Measurements from ENCODE around the gene SLC9A8.

The SLC9A8 gene

GRCh38 chr20:49786196-49786595 lies 26.4 kb upstream of the SLC9A8 start:
- H3K4me2 ChIP-seq (ENCODE audit: low read depth, low read length, poor library complexity, severe bottlenecking), result peak overlapping the region; percentile 86
- H3K9ac ChIP-seq (ENCODE audit: low read length), result peak overlapping the region; percentile 53
- no peaks in the 10 kb centered on the region for H4K20me1 ChIP-seq (ENCODE audit: low read depth, low read length)
- H3K27ac ChIP-seq (ENCODE audit: low read depth, low read length), result peak overlapping the region; percentile 98
- no peaks in the 10 kb centered on the region for H3K27me3 ChIP-seq (ENCODE audit: low read length)
- H3K9me3 ChIP-seq (ENCODE audit: insufficient read depth, low read length), result no peaks in the 10 kb centered on the region
- H3K9me2 ChIP-seq (replicated peaks; ENCODE audit: insufficient read depth, low read length), result no peaks in the 10 kb centered on the region
- H2AFZ ChIP-seq (ENCODE audit: low read depth, low read length, severe bottlenecking), result peak overlapping the region; percentile 33
- TF ChIP-seq CTCF (IDR thresholded peaks at IDR 0.05; ENCODE audit: insufficient read depth, low read length, poor library complexity, severe bottlenecking) (no peak), EZH2phosphoT487 (conservative IDR thresholded peaks at IDR 0.05; ENCODE audit: low read length) (no peak)
- H3F3A ChIP-seq (ENCODE audit: insufficient read depth), result peaks cover 36% of the 10 kb centered on the region
- H3K4me3 ChIP-seq (ENCODE audit: insufficient read depth, low read length, poor library complexity, severe bottlenecking), result peak overlapping the region; percentile 38
- H3K79me2 ChIP-seq (ENCODE audit: insufficient read depth, low read length), result no peaks in the 10 kb centered on the region
- no peaks in the 10 kb centered on the region for H3K36me3 ChIP-seq (ENCODE audit: low read length)

- no peak overlapping the region for H3K4me3 ChIP-seq (ENCODE audit: insufficient read depth, low read length, poor library complexity, severe bottlenecking)
- H2AFZ ChIP-seq (ENCODE audit: low read depth, low read length, severe bottlenecking), result no peak overlapping the region
- peak overlapping the region; percentile 86 for H3K4me2 ChIP-seq (ENCODE audit: low read depth, low read length, poor library complexity, severe bottlenecking)
- peaks cover 34% of the 10 kb centered on the region for H3F3A ChIP-seq (ENCODE audit: insufficient read depth)
- peak overlapping the region; percentile 98 for H3K27ac ChIP-seq (ENCODE audit: low read depth, low read length)
- peak overlapping the region; percentile 53 for H3K9ac ChIP-seq (ENCODE audit: low read length)
- H3K79me2 ChIP-seq (ENCODE audit: insufficient read depth, low read length), result no peaks in the 10 kb centered on the region
- no peaks in the 10 kb centered on the region for H3K9me2 ChIP-seq (replicated peaks; ENCODE audit: insufficient read depth, low read length)
- no peaks in the 10 kb centered on the region for H3K36me3 ChIP-seq (ENCODE audit: low read length)
- TF ChIP-seq EZH2phosphoT487 (conservative IDR thresholded peaks at IDR 0.05; ENCODE audit: low read length) (no peak), CTCF (IDR thresholded peaks at IDR 0.05; ENCODE audit: insufficient read depth, low read length, poor library complexity, severe bottlenecking) (no peak)
- H3K27me3 ChIP-seq (ENCODE audit: low read length), result no peaks in the 10 kb centered on the region
- no peaks in the 10 kb centered on the region for H3K9me3 ChIP-seq (ENCODE audit: insufficient read depth, low read length)
- H4K20me1 ChIP-seq (ENCODE audit: low read depth, low read length), result no peaks in the 10 kb centered on the region
Measured at GRCh38 chr20:49786668-49787370, 25.8 kb upstream of the SLC9A8 start.

- H3K4me2 ChIP-seq (ENCODE audit: low read depth, low read length, poor library complexity, severe bottlenecking), result peak overlapping the region; percentile 86
- H3K4me3 ChIP-seq (ENCODE audit: insufficient read depth, low read length, poor library complexity, severe bottlenecking), result no peak overlapping the region
- no peaks in the 10 kb centered on the region for H3K36me3 ChIP-seq (ENCODE audit: low read length)
- no peaks in the 10 kb centered on the region for H4K20me1 ChIP-seq (ENCODE audit: low read depth, low read length)
- no peak for TF ChIP-seq CTCF (IDR thresholded peaks at IDR 0.05; ENCODE audit: insufficient read depth, low read length, poor library complexity, severe bottlenecking)
- TF ChIP-seq EZH2phosphoT487 (conservative IDR thresholded peaks at IDR 0.05; ENCODE audit: low read length), result no peak
- no peaks in the 10 kb centered on the region for H3K9me2 ChIP-seq (replicated peaks; ENCODE audit: insufficient read depth, low read length)
- H2AFZ ChIP-seq (ENCODE audit: low read depth, low read length, severe bottlenecking), result no peak overlapping the region
- peak overlapping the region; percentile 98 for H3K27ac ChIP-seq (ENCODE audit: low read depth, low read length)
- peak overlapping the region; percentile 53; the same call in 1 of the 2 replicates for H3K9ac ChIP-seq (ENCODE audit: low read length)
- no peaks in the 10 kb centered on the region for H3K79me2 ChIP-seq (ENCODE audit: insufficient read depth, low read length)
- H3K9me3 ChIP-seq (ENCODE audit: insufficient read depth, low read length), result no peaks in the 10 kb centered on the region
- peaks cover 29% of the 10 kb centered on the region for H3F3A ChIP-seq (ENCODE audit: insufficient read depth)
- H3K27me3 ChIP-seq (ENCODE audit: low read length), result no peaks in the 10 kb centered on the region
Measured at GRCh38 chr20:49787371-49788357, 25.0 kb upstream of the SLC9A8 start.
